PC-9 (cell line): ENCODE measurements around the gene ZFR2. TPM values are rescaled to one million over a fixed set of nuclear protein-coding genes. Genes with fewer than 3 reads are reported as not detected.

ENCODE experiments used
- BruUV-seq: library from RNA; stranded (reverse); fragments of 400-500 nt; replicated peaks from 2 replicates; lab custom pipeline; 2021; lab: Mats Ljungman, UMichigan
- CTCF ChIA-PET: fragments of 300-600 bp; sonication (Branson Sonifier 250); formaldehyde crosslinking; loops from one replicate; lab custom pipeline; 2022; ENCODE audit warnings: antibody characterized with exemption; lab: Charles Lee
- POLR2A ChIA-PET: fragments of 300-600 bp; sonication (Branson Sonifier 250); formaldehyde crosslinking; loops from one replicate; lab custom pipeline; 2022; ENCODE audit warnings: antibody characterized with exemption; ENCODE audit not compliant: unreplicated experiment; lab: Charles Lee
- DNase-seq, 2 experiments: peaks; one replicate each; pipeline versions ENCODE4 v3.0.0 to v3.0.0-alpha.2; 2015 to 2022; ENCODE audit warnings: mixed read lengths in 1 of 2
- H2AFZ ChIP-seq: fragments of 200-600 bp; sonication (generic); 2 replicates; pipeline ENCODE4 v1.8.1; 2017; ENCODE audit warnings: antibody characterized with exemption
- H3F3A ChIP-seq: fragments of 200-600 bp; sonication (generic); 2 replicates; pipeline ENCODE4 v1.8.1; 2017; ENCODE audit warnings: antibody characterized with exemption, mild to moderate bottlenecking, low read depth; ENCODE audit not compliant: insufficient read depth
- H3K27ac ChIP-seq: fragments of 200-600 bp; sonication (generic); 2 replicates; pipeline ENCODE4 v1.6.1; 2016; ENCODE audit warnings: mixed run types
- H3K27me3 ChIP-seq: fragments of 200-600 bp; sonication (generic); 2 replicates; pipeline ENCODE4 v1.6.1; 2016; ENCODE audit warnings: low read depth, mixed run types; ENCODE audit not compliant: insufficient read depth
- H3K36me3 ChIP-seq: fragments of 200-600 bp; sonication (generic); 2 replicates; pipeline ENCODE4 v1.6.1; 2016; ENCODE audit warnings: low read depth, mixed run types
- H3K4me1 ChIP-seq: fragments of 200-600 bp; sonication (generic); replicated peaks from 2 replicates; pipeline ENCODE4 v1.6.1; 2016; ENCODE audit warnings: mixed run types; ENCODE audit not compliant: insufficient read depth
- H3K4me2 ChIP-seq: fragments of 200-600 bp; sonication (generic); 2 replicates; pipeline ENCODE4 v1.6.1; 2017; ENCODE audit warnings: mixed run types
- H3K4me3 ChIP-seq: fragments of 200-600 bp; sonication (generic); 2 replicates; pipeline ENCODE4 v1.6.1; 2016; ENCODE audit warnings: mixed run types
- H3K79me2 ChIP-seq: fragments of 200-600 bp; sonication (generic); 2 replicates; pipeline ENCODE4 v1.6.1; 2017; ENCODE audit warnings: low read depth, mixed run types
- H3K9me2 ChIP-seq: fragments of 200-600 bp; sonication (generic); 2 replicates; pipeline ENCODE4 v1.8.1; 2017; ENCODE audit warnings: mild to moderate bottlenecking; ENCODE audit not compliant: insufficient read depth
- H3K9me3 ChIP-seq: fragments of 200-600 bp; sonication (generic); 2 replicates; pipeline ENCODE4 v1.8.1; 2016; ENCODE audit warnings: low read depth; ENCODE audit not compliant: insufficient read depth
- H4K20me1 ChIP-seq: fragments of 200-600 bp; sonication (generic); 2 replicates; pipeline ENCODE4 v1.8.1; 2017; ENCODE audit not compliant: insufficient read depth
- CTCF ChIP-seq: fragments of 200-600 bp; sonication (generic); conservative IDR thresholded peaks from 2 replicates; pipeline ENCODE4 v1.6.1; 2017; ENCODE audit warnings: mixed run types, antibody characterized with exemption, mild to moderate bottlenecking, moderate library complexity
- EZH2 ChIP-seq: fragments of 200-600 bp; sonication (generic); IDR thresholded peaks from 2 replicates; pipeline ENCODE4 v1.8.0; 2017; ENCODE audit warnings: antibody characterized with exemption, low read depth
- intact Hi-C: fragments of 100-400 bp; cut with micrococcal nuclease; formaldehyde crosslinking; loops from one replicate; pipeline ENCODE4 v1.10.0; 2022; ENCODE audit not compliant: unreplicated experiment
- total RNA-seq: library from RNA; stranded (reverse); gene quantifications from 2 replicates; pipeline ENCODE4 v1.2.3, GENCODE V29; 2021

Gene ZFR2
- total RNA-seq, 1 experiment from 2014 or later, result not detected

- no peaks in the 10 kb centered on the region for H4K20me1 ChIP-seq
- no peaks in the 10 kb centered on the region for H3F3A ChIP-seq
- peaks cover 29% of the 10 kb centered on the region; the same call in 1 of the 2 replicates for H3K27me3 ChIP-seq
- no peak for DNase-seq
- ChIA-PET CTCF (no interaction called here), POLR2A (interaction anchor here (0.6 kb wide), 1 partner anchor 167 kb away, joined by 5 read pairs; no protein-coding TSS in a partner anchor)
- no peak overlapping the region for H3K4me3 ChIP-seq
- intact Hi-C loops, result no loop called here
- H3K79me2 ChIP-seq, result no peaks in the 10 kb centered on the region
- peak overlapping the region; percentile 47; the same call in 1 of the 2 replicates for H3K4me2 ChIP-seq
- TF ChIP-seq CTCF, result no peak
- H2AFZ ChIP-seq, result no peak overlapping the region
- H3K9me3 ChIP-seq, result no peaks in the 10 kb centered on the region
- no peaks in the 10 kb centered on the region for H3K9me2 ChIP-seq
- no TSS peak for BruUV-seq
- no peaks in the 10 kb centered on the region for H3K4me1 ChIP-seq
- no peaks in the 10 kb centered on the region for H3K36me3 ChIP-seq
- H3K27ac ChIP-seq, result no peak overlapping the region
Measured at GRCh38 chr19:3818918-3819317, 49.9 kb downstream of the ZFR2 start.

- Histone ChIP-seq H3K9me3 (no peaks in the 10 kb centered on the region), H4K20me1 (no peaks in the 10 kb centered on the region), H3K36me3 (no peaks in the 10 kb centered on the region), H3K27ac (no peak overlapping the region), H2AFZ (no peak overlapping the region), H3K4me1 (no peaks in the 10 kb centered on the region), H3K9me2 (no peaks in the 10 kb centered on the region), H3K27me3 (peaks cover 29% of the 10 kb centered on the region; the same call in 1 of the 2 replicates), H3K4me3 (no peak overlapping the region), H3F3A (no peaks in the 10 kb centered on the region), H3K79me2 (no peaks in the 10 kb centered on the region), H3K4me2 (peak overlapping the region; percentile 47)
- TF ChIP-seq CTCF (no peak), EZH2 (no peak)
- BruUV-seq, result no TSS peak
- intact Hi-C loops, result no loop called here
- no peak for DNase-seq
- ChIA-PET POLR2A (interaction anchor here (0.6 kb wide), 1 partner anchor 58 kb away, joined by 4 read pairs; no protein-coding TSS in a partner anchor), CTCF (no interaction called here)
Measured at GRCh38 chr19:3818466-3818865, 50.4 kb downstream of the ZFR2 start.

- Histone ChIP-seq H3K36me3 (no peaks in the 10 kb centered on the region), H3K27me3 (peaks cover 29% of the 10 kb centered on the region; the same call in 1 of the 2 replicates), H3K79me2 (no peaks in the 10 kb centered on the region), H3K9me3 (no peaks in the 10 kb centered on the region), H4K20me1 (no peaks in the 10 kb centered on the region), H2AFZ (no peak overlapping the region), H3K4me3 (no peak overlapping the region), H3K4me2 (no peak overlapping the region), H3K4me1 (no peaks in the 10 kb centered on the region), H3K27ac (no peak overlapping the region), H3F3A (no peaks in the 10 kb centered on the region), H3K9me2 (no peaks in the 10 kb centered on the region)
- TF ChIP-seq EZH2 (no peak), CTCF (no peak)
- intact Hi-C loops, result no loop called here
- no TSS peak for BruUV-seq
- CTCF ChIA-PET, result no interaction called here
- POLR2A ChIA-PET, result interaction anchor here (0.6 kb wide), 1 partner anchor 57 kb away, joined by 4 read pairs; no protein-coding TSS in a partner anchor
- DNase-seq, result no peak
Measured at GRCh38 chr19:3817761-3818160, 51.1 kb downstream of the ZFR2 start.
